GM23338 (cell line): ENCODE measurements around the gene SSMEM1. TPM values are rescaled to one million over a fixed set of nuclear protein-coding genes. Genes with fewer than 3 reads are reported as not detected.

Experiments used
- ATAC-seq: fragments of 200-7000 bp; cut with Tn5 transposase; 3 replicates; pipeline ENCODE4 v1.9.1; 2020
- DNase-seq: peaks from one replicate; pipeline ENCODE4 v3.0.0-alpha.2; 2015; ENCODE audit warnings: low spot score
- H2AFZ ChIP-seq: fragments of 200-600 bp; sonication (generic); 2 replicates; pipeline ENCODE4 v1.8.0; 2016; ENCODE audit warnings: antibody characterized with exemption, mild to moderate bottlenecking, moderate library complexity
- H3F3A ChIP-seq: fragments of 200-600 bp; sonication (generic); replicated peaks from 2 replicates; pipeline ENCODE4 v1.8.0; 2017; ENCODE audit warnings: antibody characterized with exemption, mixed run types, low read depth
- H3K27ac ChIP-seq: fragments of 200-600 bp; sonication (generic); 2 replicates; pipeline ENCODE4 v1.6.1; 2016; ENCODE audit warnings: low read depth
- H3K27me3 ChIP-seq: fragments of 200-600 bp; sonication (generic); 2 replicates; pipeline ENCODE4 v1.8.0; 2016; ENCODE audit warnings: mild to moderate bottlenecking, mixed run types, moderate library complexity; ENCODE audit not compliant: insufficient read depth
- H3K36me3 ChIP-seq: fragments of 200-600 bp; sonication (generic); 2 replicates; pipeline ENCODE4 v1.8.0; 2016; ENCODE audit warnings: mild to moderate bottlenecking; ENCODE audit not compliant: insufficient read depth
- H3K4me1 ChIP-seq: fragments of 200-600 bp; sonication (generic); 2 replicates; pipeline ENCODE4 v1.8.0; 2016; ENCODE audit warnings: mild to moderate bottlenecking, moderate library complexity; ENCODE audit not compliant: insufficient read depth
- H3K4me2 ChIP-seq: fragments of 200-600 bp; sonication (generic); 2 replicates; pipeline ENCODE4 v1.7.1; 2017; ENCODE audit warnings: mixed run types
- H3K4me3 ChIP-seq: fragments of 200-600 bp; sonication (generic); 2 replicates; pipeline ENCODE4 v1.6.1; 2016; ENCODE audit warnings: mixed run types
- H3K79me2 ChIP-seq: fragments of 200-600 bp; sonication (generic); replicated peaks from 2 replicates; pipeline ENCODE4 v1.8.0; 2017; ENCODE audit warnings: mild to moderate bottlenecking; ENCODE audit not compliant: insufficient read depth
- H3K9me2 ChIP-seq: fragments of 200-600 bp; sonication (generic); 2 replicates; pipeline ENCODE4 v1.8.0; 2017; ENCODE audit not compliant: insufficient read depth
- H4K20me1 ChIP-seq: fragments of 200-600 bp; sonication (generic); replicated peaks from 2 replicates; pipeline ENCODE4 v1.8.0; 2017; ENCODE audit warnings: mild to moderate bottlenecking; ENCODE audit not compliant: insufficient read depth
- H3K27ac Mint-ChIP-seq: 2 replicates; pipeline ENCODE4 v1.8.0; 2020; ENCODE audit warnings: inconsistent platforms, mild to moderate bottlenecking, moderate library complexity, mixed read lengths
- H3K27me3 Mint-ChIP-seq: 3 replicates; pipeline ENCODE4 v1.8.0; 2022; ENCODE audit warnings: low read depth, mild to moderate bottlenecking, moderate library complexity, mixed read lengths, inconsistent platforms; ENCODE audit not compliant: insufficient read depth, poor library complexity
- H3K36me3 Mint-ChIP-seq: 3 replicates; pipeline ENCODE4 v1.8.0; 2021; ENCODE audit warnings: low read depth, mild to moderate bottlenecking, inconsistent platforms, moderate library complexity, mixed read lengths
- H3K4me1 Mint-ChIP-seq: 3 replicates; pipeline ENCODE4 v1.8.0; 2020; ENCODE audit warnings: mild to moderate bottlenecking, inconsistent platforms, mixed read lengths
- H3K4me3 Mint-ChIP-seq: 3 replicates; pipeline ENCODE4 v1.8.0; 2021; ENCODE audit warnings: moderate library complexity, mild to moderate bottlenecking, inconsistent platforms, mixed read lengths
- H3K9me3 Mint-ChIP-seq: 3 replicates; pipeline ENCODE4 v1.8.0; 2020; ENCODE audit warnings: moderate library complexity, mild to moderate bottlenecking, inconsistent platforms, mixed read lengths
- CREB1 ChIP-seq: fragments of 250-450 bp; sonication (Bioruptor Pico); IDR thresholded peaks from 2 replicates; pipeline ENCODE4 v1.5.0; 2020; ENCODE audit warnings: low read depth, mild to moderate bottlenecking, moderate library complexity
- ETS1 ChIP-seq: IDR thresholded peaks from 2 replicates; pipeline ENCODE4 v1.6.1; 2016; ENCODE audit warnings: antibody characterized with exemption
- EZH2 ChIP-seq: fragments of 200-600 bp; sonication (generic); IDR thresholded peaks from one replicate; pipeline ENCODE4 v1.8.0; 2017; ENCODE audit warnings: antibody characterized with exemption, mild to moderate bottlenecking, low read depth; ENCODE audit not compliant: unreplicated experiment
- EZH2phosphoT487 ChIP-seq: fragments of 200-600 bp; sonication (generic); IDR thresholded peaks from one replicate; pipeline ENCODE4 v1.8.1; 2018; ENCODE audit warnings: antibody characterized with exemption; ENCODE audit not compliant: unreplicated experiment
- JUNB ChIP-seq: IDR thresholded peaks from one replicate; pipeline ENCODE4 v1.6.1; 2016; ENCODE audit warnings: antibody characterized with exemption; ENCODE audit not compliant: unreplicated experiment
- NANOG ChIP-seq: IDR thresholded peaks from 2 replicates; pipeline ENCODE4 v1.6.1; 2016; ENCODE audit warnings: antibody characterized with exemption, borderline replicate concordance
- POLR2AphosphoS5 ChIP-seq: IDR thresholded peaks from 2 replicates; pipeline ENCODE4 v1.6.1; 2016; ENCODE audit warnings: antibody characterized with exemption, low read depth
- STAT1 ChIP-seq: IDR thresholded peaks from one replicate; pipeline ENCODE4 v1.6.1; 2016; ENCODE audit warnings: antibody characterized with exemption; ENCODE audit not compliant: unreplicated experiment
- ZNF114 ChIP-seq: fragments of 250-450 bp; sonication (Bioruptor Pico); IDR thresholded peaks from 2 replicates; pipeline ENCODE4 v1.5.0; 2020; ENCODE audit warnings: mild to moderate bottlenecking, moderate library complexity
- polyA plus RNA-seq: library from polyadenylated mRNA; unstranded; fragments of >200 nt; fragmentation: Nextera tagmentation; extraction: Ambion mirVana; gene quantifications from 2 replicates; pipeline ENCODE4 v1.2.1, GENCODE V29; 2016
- total RNA-seq: library from RNA; depleted of rRNA; stranded (reverse); fragments of >200 nt; shearing (Covaris generic); gene quantifications from 2 replicates; pipeline ENCODE4 v1.2.3, GENCODE V29; 2014
- TF ChIP-seq, protein P1 (sequence below): IDR thresholded peaks from one replicate; pipeline ENCODE4 v1.6.1; 2018; ENCODE audit warnings: antibody characterized with exemption; ENCODE audit not compliant: unreplicated experiment

SSMEM1 gene
- total and polyA plus RNA-seq, 2 experiments from 2014 or later: not detected

DNA sequence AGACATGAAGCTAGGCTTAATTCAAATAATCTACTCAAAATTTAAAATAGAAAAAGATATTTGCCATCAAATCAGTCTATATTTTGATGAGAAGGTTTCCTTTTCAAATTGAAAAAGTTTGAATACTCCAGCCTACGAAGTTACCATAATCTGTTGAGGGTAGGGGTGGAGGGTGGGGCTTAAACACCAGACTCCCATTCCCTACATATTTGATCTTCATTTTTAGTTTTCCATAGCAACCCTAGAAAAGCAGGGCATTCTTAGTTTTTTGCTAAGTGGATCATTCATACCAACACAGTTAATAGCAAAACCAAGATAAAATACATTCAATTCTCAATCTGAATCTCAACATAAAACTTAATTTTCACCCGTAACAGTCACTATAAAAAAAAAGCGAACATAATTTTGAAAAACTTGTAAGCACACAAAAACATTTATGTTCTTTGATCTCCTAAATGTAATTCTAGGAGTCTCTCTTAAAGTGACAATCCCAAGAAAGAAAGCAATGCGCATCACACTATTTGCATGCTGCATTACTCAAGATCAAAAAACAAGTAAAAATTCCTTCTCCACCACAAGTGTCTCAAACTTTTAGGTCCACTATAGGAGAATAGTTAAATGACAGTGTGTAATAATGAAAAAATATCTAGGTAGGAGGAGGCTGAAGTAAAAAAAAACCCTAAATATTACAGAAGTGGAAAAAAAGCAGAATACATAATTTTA is 33.3 kb upstream of the SSMEM1 start:
- ATAC-seq (no peak), DNase-seq (no peak)
- H3K27ac Mint-ChIP-seq: no peak overlapping the region
- Histone ChIP-seq H3K36me3 (peaks cover 20% of the 10 kb centered on the region), H4K20me1 (no peaks in the 10 kb centered on the region; the same call in 1 of the 2 replicates), H3K4me3 (no peak overlapping the region), H3K9me2 (no peaks in the 10 kb centered on the region), H3K4me2 (no peak overlapping the region), H3K4me1 (no peaks in the 10 kb centered on the region), H3K79me2 (no peaks in the 10 kb centered on the region), H2AFZ (no peak overlapping the region), H3F3A (no peaks in the 10 kb centered on the region), H3K27me3 (no peaks in the 10 kb centered on the region), H3K27ac (no peak overlapping the region)
- TF ChIP-seq ZNF114 (CRISPR knock-in tag): no peak
- no peak for TF ChIP-seq NANOG
- TF ChIP-seq JUNB: no peak
- TF ChIP-seq, protein P1, sequence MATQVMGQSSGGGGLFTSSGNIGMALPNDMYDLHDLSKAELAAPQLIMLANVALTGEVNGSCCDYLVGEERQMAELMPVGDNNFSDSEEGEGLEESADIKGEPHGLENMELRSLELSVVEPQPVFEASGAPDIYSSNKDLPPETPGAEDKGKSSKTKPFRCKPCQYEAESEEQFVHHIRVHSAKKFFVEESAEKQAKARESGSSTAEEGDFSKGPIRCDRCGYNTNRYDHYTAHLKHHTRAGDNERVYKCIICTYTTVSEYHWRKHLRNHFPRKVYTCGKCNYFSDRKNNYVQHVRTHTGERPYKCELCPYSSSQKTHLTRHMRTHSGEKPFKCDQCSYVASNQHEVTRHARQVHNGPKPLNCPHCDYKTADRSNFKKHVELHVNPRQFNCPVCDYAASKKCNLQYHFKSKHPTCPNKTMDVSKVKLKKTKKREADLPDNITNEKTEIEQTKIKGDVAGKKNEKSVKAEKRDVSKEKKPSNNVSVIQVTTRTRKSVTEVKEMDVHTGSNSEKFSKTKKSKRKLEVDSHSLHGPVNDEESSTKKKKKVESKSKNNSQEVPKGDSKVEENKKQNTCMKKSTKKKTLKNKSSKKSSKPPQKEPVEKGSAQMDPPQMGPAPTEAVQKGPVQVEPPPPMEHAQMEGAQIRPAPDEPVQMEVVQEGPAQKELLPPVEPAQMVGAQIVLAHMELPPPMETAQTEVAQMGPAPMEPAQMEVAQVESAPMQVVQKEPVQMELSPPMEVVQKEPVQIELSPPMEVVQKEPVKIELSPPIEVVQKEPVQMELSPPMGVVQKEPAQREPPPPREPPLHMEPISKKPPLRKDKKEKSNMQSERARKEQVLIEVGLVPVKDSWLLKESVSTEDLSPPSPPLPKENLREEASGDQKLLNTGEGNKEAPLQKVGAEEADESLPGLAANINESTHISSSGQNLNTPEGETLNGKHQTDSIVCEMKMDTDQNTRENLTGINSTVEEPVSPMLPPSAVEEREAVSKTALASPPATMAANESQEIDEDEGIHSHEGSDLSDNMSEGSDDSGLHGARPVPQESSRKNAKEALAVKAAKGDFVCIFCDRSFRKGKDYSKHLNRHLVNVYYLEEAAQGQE: no peak
- no peak for TF ChIP-seq POLR2AphosphoS5
- TF ChIP-seq ETS1: no peak
- no peak for TF ChIP-seq EZH2phosphoT487
- TF ChIP-seq STAT1: no peak
- no peak for TF ChIP-seq CREB1
- H3K4me3 Mint-ChIP-seq: no peak overlapping the region
- peaks cover 64% of the 10 kb centered on the region for H3K36me3 Mint-ChIP-seq
- peaks cover 2% of the 10 kb centered on the region for H3K27me3 Mint-ChIP-seq
- H3K9me3 Mint-ChIP-seq: no peaks in the 10 kb centered on the region
- no peaks in the 10 kb centered on the region for H3K4me1 Mint-ChIP-seq

DNA sequence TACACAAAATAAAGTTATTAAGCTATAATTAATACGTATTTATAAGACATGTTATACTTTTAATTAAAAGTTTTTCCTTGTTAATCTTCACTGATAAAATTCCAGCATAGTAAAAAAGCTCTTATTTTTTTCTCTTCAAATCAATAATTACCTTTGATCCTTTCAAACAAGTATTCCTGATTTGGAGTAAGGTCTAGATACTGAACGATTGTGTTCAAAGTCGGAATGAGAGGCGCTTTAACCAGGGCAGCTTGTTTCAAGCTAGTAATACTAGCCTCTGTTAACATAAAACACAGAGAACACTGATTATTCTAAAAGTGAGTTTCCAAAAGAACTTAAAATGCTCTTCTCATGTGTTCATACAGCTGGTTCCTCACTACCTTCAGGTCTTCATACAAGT is 29.4 kb upstream of the SSMEM1 start:
- no peaks in the 10 kb centered on the region for H3K27me3 ChIP-seq
- no peak overlapping the region for H3K27ac Mint-ChIP-seq
- peaks cover 2% of the 10 kb centered on the region; the same call in 1 of the 2 replicates for H4K20me1 ChIP-seq
- H3K27ac ChIP-seq: no peak overlapping the region
- H3K4me2 ChIP-seq: no peak overlapping the region
- H3K4me3 Mint-ChIP-seq: no peak overlapping the region
- no peaks in the 10 kb centered on the region for H3F3A ChIP-seq
- no peaks in the 10 kb centered on the region for H3K79me2 ChIP-seq
- H3K9me3 Mint-ChIP-seq: no peaks in the 10 kb centered on the region
- no peaks in the 10 kb centered on the region for H3K4me1 Mint-ChIP-seq
- H3K9me2 ChIP-seq: no peaks in the 10 kb centered on the region
- peaks cover 18% of the 10 kb centered on the region for H3K36me3 ChIP-seq
- H3K4me3 ChIP-seq: no peak overlapping the region
- DNase-seq (no peak), ATAC-seq (no peak)
- H2AFZ ChIP-seq: no peak overlapping the region
- peaks cover 2% of the 10 kb centered on the region for H3K27me3 Mint-ChIP-seq
- peaks cover 66% of the 10 kb centered on the region for H3K36me3 Mint-ChIP-seq
- no peaks in the 10 kb centered on the region for H3K4me1 ChIP-seq
- TF ChIP-seq, protein P1: no peak
- TF ChIP-seq EZH2: no peak
- no peak for TF ChIP-seq ETS1
